ENCODE measurements around the gene SRC. TPM values are rescaled to one million over a fixed set of nuclear protein-coding genes. Genes with fewer than 3 reads are reported as not detected.

The SRC gene
- total RNA-seq, 1 donor from 2014 or later, result 49.7 TPM

DNA sequence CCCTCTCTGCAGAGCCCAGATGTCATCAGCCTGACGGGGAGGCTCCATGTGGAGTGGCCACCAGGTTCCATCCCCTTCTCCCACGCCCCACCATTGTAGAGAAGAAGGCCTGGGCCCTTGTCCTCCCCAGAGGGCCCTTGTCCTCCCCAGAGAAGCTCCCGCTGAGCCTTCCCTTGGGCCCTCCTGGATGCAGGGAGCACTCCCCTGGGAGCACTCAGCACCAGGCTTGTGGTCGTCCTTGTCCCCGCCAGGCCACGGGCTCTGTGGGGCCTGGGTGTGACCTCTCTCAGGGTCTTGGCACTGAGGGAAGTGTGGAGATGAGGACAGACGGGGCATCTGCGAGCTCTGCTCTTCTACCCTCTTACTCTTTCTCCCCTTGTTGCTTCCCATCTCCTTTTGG lies 91.7 kb downstream of the SRC start:
- TF ChIP-seq, protein P1, sequence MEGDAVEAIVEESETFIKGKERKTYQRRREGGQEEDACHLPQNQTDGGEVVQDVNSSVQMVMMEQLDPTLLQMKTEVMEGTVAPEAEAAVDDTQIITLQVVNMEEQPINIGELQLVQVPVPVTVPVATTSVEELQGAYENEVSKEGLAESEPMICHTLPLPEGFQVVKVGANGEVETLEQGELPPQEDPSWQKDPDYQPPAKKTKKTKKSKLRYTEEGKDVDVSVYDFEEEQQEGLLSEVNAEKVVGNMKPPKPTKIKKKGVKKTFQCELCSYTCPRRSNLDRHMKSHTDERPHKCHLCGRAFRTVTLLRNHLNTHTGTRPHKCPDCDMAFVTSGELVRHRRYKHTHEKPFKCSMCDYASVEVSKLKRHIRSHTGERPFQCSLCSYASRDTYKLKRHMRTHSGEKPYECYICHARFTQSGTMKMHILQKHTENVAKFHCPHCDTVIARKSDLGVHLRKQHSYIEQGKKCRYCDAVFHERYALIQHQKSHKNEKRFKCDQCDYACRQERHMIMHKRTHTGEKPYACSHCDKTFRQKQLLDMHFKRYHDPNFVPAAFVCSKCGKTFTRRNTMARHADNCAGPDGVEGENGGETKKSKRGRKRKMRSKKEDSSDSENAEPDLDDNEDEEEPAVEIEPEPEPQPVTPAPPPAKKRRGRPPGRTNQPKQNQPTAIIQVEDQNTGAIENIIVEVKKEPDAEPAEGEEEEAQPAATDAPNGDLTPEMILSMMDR (IDR thresholded peaks at IDR 0.05; ENCODE audit: insufficient read depth, low read length, poor library complexity, severe bottlenecking), result no peak
- peaks cover 30% of the 10 kb centered on the region for H3K27me3 ChIP-seq (ENCODE audit: control insufficient read depth, insufficient read depth, low read length)
- DNase-seq (ENCODE audit: low read depth), result no peak
- no peaks in the 10 kb centered on the region for H3K36me3 ChIP-seq (ENCODE audit: control insufficient read depth, insufficient read depth, low read length)
- H3K4me3 ChIP-seq (ENCODE audit: low read depth, low read length), result no peak overlapping the region

DNA sequence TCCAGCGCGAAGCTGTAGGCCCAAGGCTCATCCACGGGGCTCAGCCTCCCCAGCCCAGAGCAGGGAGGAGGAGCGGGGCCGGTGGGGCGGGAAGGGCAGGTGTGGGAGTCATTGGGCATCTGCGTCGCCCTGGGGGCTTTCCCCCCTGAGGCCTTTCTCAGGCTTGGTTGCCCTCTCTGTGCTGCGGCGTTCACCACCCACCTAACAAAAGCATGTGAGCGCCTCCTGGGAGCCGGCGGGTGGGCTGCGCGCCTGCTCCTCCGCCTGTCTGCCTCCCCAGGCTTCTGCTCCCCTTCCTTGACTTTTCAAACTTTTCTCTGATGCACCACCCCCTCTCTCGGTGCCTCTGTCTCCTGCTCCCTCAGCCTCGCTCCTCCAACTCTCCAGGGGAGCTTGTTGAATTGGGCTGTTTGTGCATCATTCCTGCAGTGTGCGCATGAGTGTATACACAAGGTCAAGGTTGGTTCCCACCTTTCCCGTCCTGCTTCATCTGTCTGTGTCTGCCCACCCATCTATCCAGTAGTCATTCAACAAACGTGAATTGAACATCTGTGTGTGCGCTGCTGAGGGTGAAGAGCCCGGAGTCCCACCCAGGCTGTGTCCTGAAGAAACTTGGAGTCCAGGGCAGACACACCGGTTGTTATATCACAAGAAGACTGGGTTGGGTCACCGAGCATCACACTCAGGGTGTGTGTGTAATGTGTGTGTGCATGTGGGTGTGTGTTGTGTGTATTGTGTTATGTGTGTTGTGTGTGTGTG lies 92.7 kb downstream of the SRC start:
- peaks cover 24% of the 10 kb centered on the region for H3K27me3 ChIP-seq (ENCODE audit: control insufficient read depth, insufficient read depth, low read length)
- no peaks in the 10 kb centered on the region for H3K36me3 ChIP-seq (ENCODE audit: control insufficient read depth, insufficient read depth, low read length)
- no peak for DNase-seq (ENCODE audit: low read depth)
- TF ChIP-seq, protein P1 (IDR thresholded peaks at IDR 0.05; ENCODE audit: insufficient read depth, low read length, poor library complexity, severe bottlenecking), result no peak
- no peak overlapping the region for H3K4me3 ChIP-seq (ENCODE audit: low read depth, low read length)

DNA sequence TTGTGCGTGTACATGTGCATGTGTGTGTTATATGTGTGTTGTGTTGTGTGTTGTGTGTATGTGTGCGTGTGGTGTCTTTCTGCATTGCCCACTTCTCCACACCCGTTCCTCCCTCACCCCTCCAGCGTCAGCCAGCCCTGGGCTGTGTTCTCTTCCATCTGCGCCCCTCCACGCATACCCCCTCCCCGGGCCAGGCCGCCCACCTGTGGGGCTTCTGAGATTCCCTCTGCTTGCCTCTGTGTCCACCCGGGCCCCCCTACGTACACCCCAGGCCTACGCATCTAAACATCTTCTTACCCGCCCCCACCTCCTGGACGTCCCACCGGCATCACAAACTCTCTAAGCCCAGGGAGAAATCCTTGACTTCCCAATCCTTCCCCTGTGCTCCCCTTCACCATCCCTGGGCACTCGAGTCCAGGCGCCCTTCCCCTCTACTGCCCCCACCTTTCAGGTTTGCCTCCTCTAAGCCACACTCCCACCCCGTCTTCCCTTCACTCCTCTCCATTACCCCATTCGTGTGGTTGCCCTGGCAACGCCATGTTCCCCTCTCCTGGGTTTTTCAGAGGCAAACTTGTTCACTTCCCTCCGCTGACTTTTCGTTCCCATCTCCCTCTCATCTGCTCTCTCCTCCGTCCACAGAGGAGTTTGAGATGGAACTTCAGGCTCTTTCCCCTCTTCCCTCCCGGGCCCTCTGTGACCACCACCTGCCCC lies 93.4 kb downstream of the SRC start:
- TF ChIP-seq, protein P1 (IDR thresholded peaks at IDR 0.05; ENCODE audit: insufficient read depth, low read length, poor library complexity, severe bottlenecking), result no peak

DNA sequence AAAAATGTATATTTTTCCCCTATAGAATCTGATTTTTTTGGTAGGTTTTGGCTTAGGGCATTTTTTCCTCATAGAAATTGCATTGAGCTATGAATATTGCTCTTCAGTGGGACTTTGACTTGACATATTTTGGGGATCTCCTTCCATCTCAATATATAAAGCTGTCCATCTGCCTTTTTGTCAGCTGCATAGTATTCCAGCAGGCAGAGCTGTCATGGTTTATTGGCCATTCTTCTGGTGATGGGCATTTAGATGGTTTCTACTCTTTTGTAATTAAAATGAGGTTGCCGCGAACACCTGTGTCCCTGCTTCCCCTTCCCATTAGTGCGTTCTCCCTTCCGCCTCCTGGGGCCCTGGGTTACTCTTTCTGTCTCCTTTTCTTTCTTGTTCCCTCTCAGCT lies 95.1 kb downstream of the SRC start:
- no peak for DNase-seq (ENCODE audit: low read depth)
- TF ChIP-seq, protein P1 (IDR thresholded peaks at IDR 0.05; ENCODE audit: insufficient read depth, low read length, poor library complexity, severe bottlenecking), result no peak
- no peaks in the 10 kb centered on the region for H3K36me3 ChIP-seq (ENCODE audit: control insufficient read depth, insufficient read depth, low read length)
- H3K27me3 ChIP-seq (ENCODE audit: control insufficient read depth, insufficient read depth, low read length), result peaks cover 19% of the 10 kb centered on the region
- no peak overlapping the region for H3K4me3 ChIP-seq (ENCODE audit: low read depth, low read length)

More for the DNA sequence above, 93.4 kb downstream of the SRC start:
- DNase-seq (ENCODE audit: low read depth), result no peak
- H3K36me3 ChIP-seq (ENCODE audit: control insufficient read depth, insufficient read depth, low read length), result no peaks in the 10 kb centered on the region
- H3K4me3 ChIP-seq (ENCODE audit: low read depth, low read length), result no peak overlapping the region
- H3K27me3 ChIP-seq (ENCODE audit: control insufficient read depth, insufficient read depth, low read length), result peaks cover 24% of the 10 kb centered on the region

DNA sequence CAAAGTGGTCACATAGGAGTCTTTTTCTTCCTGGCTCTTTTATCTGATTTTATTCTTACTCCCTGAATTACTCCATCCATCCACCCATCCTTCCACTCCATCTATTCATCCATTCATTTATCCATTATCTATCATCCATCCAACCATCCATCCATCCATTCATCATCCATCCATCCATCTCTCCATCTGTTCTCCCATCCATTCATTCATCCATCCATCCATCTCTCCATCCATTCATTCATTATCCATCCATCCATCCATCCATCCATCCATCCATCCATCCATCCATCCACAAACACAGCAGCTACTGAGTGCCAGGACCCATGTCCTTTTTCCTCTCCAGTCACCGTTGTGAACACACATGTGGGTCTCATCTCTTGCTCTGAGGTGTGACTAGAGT lies 96.6 kb downstream of the SRC start:
- no peak for DNase-seq (ENCODE audit: low read depth)
- no peaks in the 10 kb centered on the region for H3K36me3 ChIP-seq (ENCODE audit: control insufficient read depth, insufficient read depth, low read length)
- H3K27me3 ChIP-seq (ENCODE audit: control insufficient read depth, insufficient read depth, low read length), result peaks cover 21% of the 10 kb centered on the region
- TF ChIP-seq, protein P1 (IDR thresholded peaks at IDR 0.05; ENCODE audit: insufficient read depth, low read length, poor library complexity, severe bottlenecking), result no peak
- H3K4me3 ChIP-seq (ENCODE audit: low read depth, low read length), result no peak overlapping the region

All from kidney epithelial cell (primary cell).